Glomerular visceral epithelial cell (primary cell): ENCODE data around the gene COL4A2.
"Not testable (repeated sequence)": the region's sequence is repeated elsewhere in the genome, so short reads cannot be mapped to it uniquely, and the experiment has no call there.

ENCODE experiments used
- DNase-seq: peaks from one replicate; pipeline ENCODE4 v3.0.0-alpha.2; 2016; ENCODE audit errors: extremely low spot score

COL4A2 gene

DNA sequence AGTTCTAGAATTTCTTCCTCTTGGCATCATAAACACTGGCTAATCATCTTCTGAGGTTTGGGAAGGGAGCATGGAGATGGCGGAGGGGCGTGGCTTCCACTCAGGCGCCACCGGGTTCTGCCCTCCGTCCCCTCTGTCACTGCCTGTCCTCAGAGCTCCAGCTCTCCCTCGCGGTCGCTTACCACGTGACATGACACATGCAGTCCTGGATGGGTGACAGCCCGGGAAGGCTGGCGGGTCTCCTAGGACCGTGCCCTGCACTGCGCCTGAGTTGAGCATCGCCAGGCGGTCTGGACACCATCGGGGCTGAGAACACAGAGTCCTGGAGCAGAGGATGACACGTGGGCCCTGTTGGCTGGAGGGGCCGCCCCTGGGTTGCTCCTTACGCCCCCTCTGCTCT is 131.1 kb downstream of the COL4A2 start:
- DNase-seq = no peak

GRCh38 chr13:110438776-110439175 is 131.7 kb downstream of the COL4A2 start:
- DNase-seq = no peak

DNA sequence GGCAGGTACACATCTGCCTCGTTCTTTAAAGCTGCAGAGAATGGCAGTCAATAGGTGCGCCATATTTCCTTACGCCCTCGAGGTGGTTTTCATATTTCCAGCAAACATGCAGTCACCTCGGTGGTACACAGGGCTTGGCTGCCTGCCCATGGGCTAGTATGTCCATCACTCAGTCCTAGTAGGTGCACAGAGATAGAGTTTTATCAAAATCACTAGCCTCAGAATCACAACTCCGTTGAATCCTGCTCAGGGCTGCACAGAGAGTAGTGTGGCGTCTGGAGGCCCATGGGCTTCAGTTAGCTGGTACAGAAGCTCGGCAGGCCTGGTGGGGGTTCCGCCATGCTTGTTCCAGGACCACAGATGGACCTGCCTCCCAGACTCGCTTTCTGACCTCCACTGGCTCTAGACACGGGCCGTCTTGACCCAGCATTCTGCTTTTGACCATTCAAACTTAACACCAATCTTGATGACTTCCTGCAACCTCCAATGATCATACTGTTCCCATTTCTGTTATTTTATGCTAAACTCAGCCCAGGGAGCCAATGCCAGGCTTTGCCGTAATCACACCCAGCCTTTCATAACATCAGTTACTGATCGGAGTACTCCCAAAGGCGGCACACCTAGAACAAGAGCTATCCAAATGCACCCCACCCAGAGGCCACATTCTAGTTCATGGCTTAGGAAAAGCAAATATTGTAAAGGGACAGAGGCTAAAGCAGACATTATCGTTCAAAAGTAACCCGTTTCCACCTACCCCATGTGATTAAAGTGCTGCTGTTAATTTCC is 134.1 kb downstream of the COL4A2 start:
- no peak for DNase-seq

- peak; percentile 33 for DNase-seq
Observed at GRCh38 chr13:110442930-110443621, 136.0 kb downstream of the COL4A2 start.

DNA sequence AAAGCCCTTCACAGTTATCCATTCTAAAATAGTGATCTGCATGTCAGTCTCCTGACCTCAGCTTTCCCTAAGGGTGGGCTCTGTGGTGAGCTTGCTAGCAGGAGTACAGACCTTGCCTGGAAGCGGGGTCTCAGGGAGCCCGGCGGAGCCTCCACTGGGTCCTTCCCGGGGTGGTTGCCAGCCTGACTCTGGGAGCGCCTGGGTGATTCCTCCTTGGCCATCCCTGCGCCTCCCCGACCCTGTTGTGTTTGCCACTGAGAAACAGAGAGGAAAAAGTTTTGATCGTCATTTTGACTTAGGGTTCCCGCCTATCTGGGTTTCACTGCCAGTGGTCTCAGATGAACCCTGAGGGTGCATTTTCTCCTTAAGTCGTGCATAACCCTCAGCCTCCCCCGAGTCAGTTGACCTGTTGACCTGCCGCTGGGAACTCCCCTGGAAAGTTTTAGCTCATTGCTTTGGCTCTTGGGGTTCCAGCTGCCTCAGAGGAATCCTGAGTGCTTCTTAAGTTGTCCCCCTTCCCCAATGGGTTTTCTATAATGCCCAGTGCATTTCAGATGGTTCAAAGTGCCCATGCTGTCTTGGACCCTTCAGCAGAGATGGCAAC is 136.6 kb downstream of the COL4A2 start:
- DNase-seq = no peak

- no peak for DNase-seq
Observed at GRCh38 chr13:110444226-110444653, 137.2 kb downstream of the COL4A2 start.

- DNase-seq = no peak
Observed at GRCh38 chr13:110445183-110445582, 138.1 kb downstream of the COL4A2 start.

- peak; percentile 40 for DNase-seq
Observed at GRCh38 chr13:110445722-110446574, 138.9 kb downstream of the COL4A2 start.

DNA sequence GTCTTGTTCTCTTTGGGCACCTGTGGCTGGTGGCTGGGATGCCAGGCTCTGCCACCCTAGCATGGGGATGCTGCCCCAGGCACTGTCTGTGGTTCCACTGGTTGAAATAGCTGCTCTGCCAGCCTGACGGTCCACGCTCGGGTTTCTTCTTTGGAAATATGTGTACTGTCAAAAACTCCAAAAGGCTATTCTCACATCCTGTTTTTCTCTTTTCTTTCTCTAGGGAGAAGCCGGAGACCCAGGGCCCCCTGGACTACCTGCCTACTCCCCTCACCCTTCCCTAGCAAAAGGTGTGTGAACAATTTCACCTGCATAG is 139.4 kb downstream of the COL4A2 start:
- DNase-seq = no peak

GRCh38 chr13:110447058-110447511 is 140.0 kb downstream of the COL4A2 start:
- DNase-seq = no peak

- no peak for DNase-seq
Observed at GRCh38 chr13:110447801-110448200, 140.7 kb downstream of the COL4A2 start.

GRCh38 chr13:110448230-110448629 is 141.1 kb downstream of the COL4A2 start:
- peak; percentile 86 for DNase-seq

GRCh38 chr13:110448677-110449076 is 141.6 kb downstream of the COL4A2 start:
- DNase-seq = no peak

DNA sequence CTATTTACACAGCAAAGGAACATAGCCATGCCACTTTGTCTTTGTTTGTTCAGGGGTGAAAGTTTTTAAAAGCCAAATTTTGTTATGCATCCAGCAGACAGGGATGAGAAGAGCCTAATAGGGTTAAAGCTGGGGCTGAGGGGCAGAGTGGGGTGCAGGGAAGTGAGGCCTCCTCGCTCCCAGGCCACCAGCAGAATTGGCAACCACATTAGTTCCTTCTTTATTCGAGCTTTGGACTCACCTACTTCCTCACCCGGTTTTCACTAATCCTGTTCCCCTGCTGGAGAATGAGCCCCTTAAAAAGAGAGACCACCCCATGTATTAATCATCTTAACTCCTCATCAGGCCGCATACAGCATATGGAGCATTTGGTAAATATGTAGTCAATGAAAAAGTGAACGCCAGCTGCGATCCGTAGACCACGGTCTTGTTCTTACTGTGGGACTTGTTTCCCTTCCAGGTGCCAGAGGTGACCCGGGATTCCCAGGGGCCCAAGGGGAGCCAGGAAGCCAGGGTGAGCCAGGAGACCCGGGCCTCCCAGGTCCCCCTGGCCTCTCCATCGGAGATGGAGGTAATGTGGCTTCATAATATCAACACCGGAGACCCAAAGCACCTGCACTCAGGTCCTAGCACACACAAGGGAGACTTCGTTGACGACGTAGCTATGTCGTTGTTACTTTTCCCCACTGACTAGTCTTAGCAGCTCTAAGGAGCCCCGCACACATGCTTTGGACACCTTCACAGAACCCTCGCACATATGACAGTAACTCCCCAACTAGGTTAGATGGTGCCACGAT is 142.3 kb downstream of the COL4A2 start:
- DNase-seq = no peak

- no peak for DNase-seq
Observed at GRCh38 chr13:110450016-110450900, 143.2 kb downstream of the COL4A2 start.

- DNase-seq = no peak
Observed at GRCh38 chr13:110450941-110451730, 144.1 kb downstream of the COL4A2 start.

DNA sequence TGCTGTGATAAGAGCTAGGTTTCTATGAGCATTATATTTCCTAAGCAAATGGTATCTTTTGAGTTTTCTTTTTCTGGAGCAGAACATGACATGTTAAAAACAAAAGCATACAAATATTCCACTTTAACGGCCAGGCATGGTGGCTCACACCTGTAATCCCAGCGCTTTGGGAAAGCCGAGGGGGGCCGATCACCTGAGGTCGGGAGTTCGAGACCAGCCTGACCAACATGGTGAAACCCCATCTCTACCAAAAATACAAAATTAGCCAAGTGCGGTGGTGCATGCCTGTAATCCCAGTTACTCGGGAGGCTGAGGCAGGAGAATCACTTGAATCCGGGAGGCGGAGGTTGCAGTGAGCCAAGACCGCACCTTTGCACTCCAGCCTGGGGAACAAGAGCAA is 146.0 kb downstream of the COL4A2 start:
- DNase-seq = not testable (repeated sequence)

- DNase-seq = no peak
Observed at GRCh38 chr13:110453797-110454196, 146.7 kb downstream of the COL4A2 start.

DNA sequence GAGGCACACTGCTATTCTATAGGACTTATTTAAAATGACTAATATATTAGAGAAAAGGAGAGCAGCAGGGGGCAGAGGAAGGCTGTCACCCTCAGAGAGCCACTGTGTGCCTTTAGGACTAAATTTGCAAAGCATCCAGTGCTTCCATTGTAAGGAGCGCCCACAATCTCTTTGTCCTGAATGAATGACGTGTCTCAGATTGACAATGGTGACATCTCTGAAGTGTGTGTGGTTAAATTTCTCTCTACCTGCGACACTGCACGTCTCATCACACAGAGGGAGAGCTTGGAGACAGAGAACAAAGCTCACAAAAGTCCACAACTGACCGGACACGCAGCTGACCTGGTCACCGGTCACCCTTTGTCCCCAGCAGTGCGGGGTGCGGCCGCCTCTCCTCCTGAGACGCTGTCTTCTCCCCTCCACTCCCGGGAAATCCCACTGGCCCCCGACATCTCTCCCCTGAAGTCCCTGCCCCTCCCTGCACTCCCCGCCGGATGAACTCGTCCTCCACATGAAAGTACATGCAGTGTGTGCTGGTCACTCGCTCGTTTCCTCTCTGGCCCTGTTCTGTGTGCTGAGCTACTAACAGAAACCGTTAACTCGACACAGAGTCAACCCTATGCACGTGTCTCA is 147.3 kb downstream of the COL4A2 start:
- no peak for DNase-seq
